ENCODE data around the gene RGS7. TPM values are rescaled to one million over a fixed set of nuclear protein-coding genes. Genes with fewer than 3 reads are reported as not detected.

The RGS7 gene
- total and polyA plus RNA-seq, 2 of the 8 experiments (the other 6 are each of a cell fraction or from before 2014, with no cell fraction given) = 1.6 to 3.0 TPM

DNA sequence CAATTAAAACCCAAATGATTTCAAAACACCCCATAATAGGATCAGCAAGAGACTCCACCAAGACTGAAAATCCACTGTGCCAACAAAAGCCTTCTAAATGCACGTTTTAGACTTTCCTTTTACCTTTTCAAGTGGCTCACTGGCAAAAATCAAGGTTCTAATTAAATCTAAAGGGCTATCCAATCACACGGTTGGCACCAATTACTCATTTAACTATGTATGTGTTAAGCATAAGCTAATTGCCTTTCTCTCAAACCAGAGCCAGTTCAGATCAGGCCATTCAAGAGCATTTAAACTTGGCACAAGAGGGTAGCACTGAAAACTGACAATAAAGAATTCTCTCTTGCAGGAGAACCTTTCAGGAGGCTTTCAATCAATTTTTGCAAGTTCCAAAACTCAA is 139.5 kb downstream of the RGS7 start:
- Histone ChIP-seq H2AK5ac (ENCODE audit: low read depth, low read length) (no peak overlapping the region), H3K56ac (replicated peaks; ENCODE audit: insufficient read length, low read depth, low read length) (no peak overlapping the region), H4K91ac (replicated peaks; ENCODE audit: insufficient read length, low read length) (no peak overlapping the region), H3K4me2 (ENCODE audit: insufficient read depth in 1 of 2, low read depth in 2 of 2, low read length in 2 of 2) (no peak overlapping the region), H3K23ac (ENCODE audit: insufficient read length) (no peak overlapping the region), H3K4me3 (ENCODE audit: extremely low read depth in 1 of 4, insufficient read depth in 2 of 4, low read depth in 3 of 4, low read length in 4 of 4) (no peak overlapping the region), H3K27ac (ENCODE audit: low read depth, low read length) (no peak overlapping the region), H2BK15ac (ENCODE audit: low read length) (no peak overlapping the region), H2AFZ (ENCODE audit: low read length) (no peak overlapping the region), H2BK12ac (ENCODE audit: low read depth, low read length) (no peak overlapping the region), H2BK5ac (ENCODE audit: low read depth, low read length) (no peak overlapping the region), H3K79me1 (ENCODE audit: low read depth, low read length) (no peaks in the 10 kb centered on the region), H2BK20ac (ENCODE audit: low read length) (no peak overlapping the region), H3K18ac (ENCODE audit: extremely low read depth, low read length) (no peak overlapping the region), H3K9me3 (ENCODE audit: insufficient read depth in 2 of 2, low read depth in 1 of 2, low read length in 1 of 2) (peaks cover 0 to 5% of the 10 kb centered on the region in 2 experiments; a peak in 1 of 4 replicates), H4K8ac (ENCODE audit: extremely low read depth, insufficient read depth, low read length) (no peak overlapping the region), H3K4ac (replicated peaks; ENCODE audit: insufficient read length, low read depth, low read length) (no peak overlapping the region), H3K14ac (ENCODE audit: insufficient read length) (no peak overlapping the region), H4K5ac (ENCODE audit: insufficient read length, low read depth, low read length) (no peak overlapping the region), H3K79me2 (ENCODE audit: control insufficient read depth in 1 of 2, insufficient read depth in 2 of 2, low read length in 2 of 2) (no peaks in the 10 kb centered on the region), H4K20me1 (replicated peaks in 1 of 2; ENCODE audit: control insufficient read depth in 1 of 2, insufficient read depth in 2 of 2, low read length in 2 of 2) (no peaks in the 10 kb centered on the region), H2BK120ac (replicated peaks; ENCODE audit: low read depth, low read length) (no peak overlapping the region), H3K27me3 (replicated peaks in 1 of 4; ENCODE audit: control insufficient read depth in 3 of 4, extremely low read depth in 1 of 4, insufficient read depth in 3 of 4, low read length in 3 of 4) (peaks cover 0 to 1% (median 0%) of the 10 kb centered on the region in 4 experiments; a peak in 1 of 7 replicates), H3K9ac (replicated peaks in 1 of 4; ENCODE audit: extremely low read depth in 1 of 4, low read depth in 3 of 4, low read length in 3 of 4) (no peak overlapping the region), H3K23me2 (ENCODE audit: low read depth, low read length) (no peaks in the 10 kb centered on the region), H3K36me3 (ENCODE audit: control insufficient read depth in 2 of 4, insufficient read depth in 4 of 4, low read length in 3 of 4) (no peaks in the 10 kb centered on the region), H3K4me1 (replicated peaks in 1 of 4; ENCODE audit: control insufficient read depth in 3 of 4, insufficient read depth in 4 of 4, low read length in 3 of 4) (peaks cover 0 to 6% (median under 1%) of the 10 kb centered on the region in 4 experiments; a peak in 1 of 7 replicates)
- DNase-seq (ENCODE audit: low read depth in 1 of 2, low spot score in 2 of 2) (no peak), FAIRE-seq (no peak)
- WGBS, 2 experiments (ENCODE audit: extremely low coverage in 1 of 2, insufficient coverage in 1 of 2, insufficient read length in 1 of 2, insufficient replicate concordance in 2 of 2, low coverage in 1 of 2, low lambda C conversion rate in 2 of 2, missing lambda C conversion rate in 1 of 2) = 88% methylated on average over 2 of the region's 2 CpGs; no CpG with 5 or more reads in 1 of the 2 experiments
- CTCF ChIA-PET (ENCODE audit: partially characterized antibody) = no interaction called here
- POLR2A ChIA-PET (ENCODE audit: partially characterized antibody) = no interaction called here
- TF ChIP-seq SIX5 (IDR thresholded peaks at IDR 0.05; ENCODE audit: low read depth, low read length) (no peak), SIN3A (conservative IDR thresholded peaks at IDR 0.05 in 1 of 2, IDR thresholded peaks at IDR 0.05 in 1 of 2; ENCODE audit: low read depth in 1 of 2, low read length in 2 of 2) (no peak), CEBPB (IDR thresholded peaks at IDR 0.05; ENCODE audit: low read depth, low read length) (no peak), POLR2A (IDR thresholded peaks at IDR 0.05; ENCODE audit: control extremely low read depth in 1 of 2, low read depth in 2 of 2, low read length in 2 of 2) (no peak), TBP (IDR thresholded peaks at IDR 0.05; ENCODE audit: low read depth, low read length) (no peak), RAD21 (IDR thresholded peaks at IDR 0.05 in 1 of 2, conservative IDR thresholded peaks at IDR 0.05 in 1 of 2; ENCODE audit: low read depth in 2 of 2, low read length in 2 of 2) (no peak), SIRT6 (IDR thresholded peaks at IDR 0.05; ENCODE audit: low read length) (no peak), CREB1 (IDR thresholded peaks at IDR 0.05) (no peak), RFX5 (IDR thresholded peaks at IDR 0.05; ENCODE audit: borderline replicate concordance, low read depth, low read length) (no peak), SP4 (IDR thresholded peaks at IDR 0.05; ENCODE audit: low read length) (no peak), EZH2 (IDR thresholded peaks at IDR 0.05; ENCODE audit: low read depth, low read length, severe bottlenecking) (no peak), MAFK (IDR thresholded peaks at IDR 0.05; ENCODE audit: low read depth, low read length) (no peak)
- TF ChIP-seq, protein P1, sequence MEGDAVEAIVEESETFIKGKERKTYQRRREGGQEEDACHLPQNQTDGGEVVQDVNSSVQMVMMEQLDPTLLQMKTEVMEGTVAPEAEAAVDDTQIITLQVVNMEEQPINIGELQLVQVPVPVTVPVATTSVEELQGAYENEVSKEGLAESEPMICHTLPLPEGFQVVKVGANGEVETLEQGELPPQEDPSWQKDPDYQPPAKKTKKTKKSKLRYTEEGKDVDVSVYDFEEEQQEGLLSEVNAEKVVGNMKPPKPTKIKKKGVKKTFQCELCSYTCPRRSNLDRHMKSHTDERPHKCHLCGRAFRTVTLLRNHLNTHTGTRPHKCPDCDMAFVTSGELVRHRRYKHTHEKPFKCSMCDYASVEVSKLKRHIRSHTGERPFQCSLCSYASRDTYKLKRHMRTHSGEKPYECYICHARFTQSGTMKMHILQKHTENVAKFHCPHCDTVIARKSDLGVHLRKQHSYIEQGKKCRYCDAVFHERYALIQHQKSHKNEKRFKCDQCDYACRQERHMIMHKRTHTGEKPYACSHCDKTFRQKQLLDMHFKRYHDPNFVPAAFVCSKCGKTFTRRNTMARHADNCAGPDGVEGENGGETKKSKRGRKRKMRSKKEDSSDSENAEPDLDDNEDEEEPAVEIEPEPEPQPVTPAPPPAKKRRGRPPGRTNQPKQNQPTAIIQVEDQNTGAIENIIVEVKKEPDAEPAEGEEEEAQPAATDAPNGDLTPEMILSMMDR (IDR thresholded peaks at IDR 0.05; ENCODE audit: control extremely low read depth in 1 of 3, insufficient read depth in 1 of 3, low read depth in 1 of 3, low read length in 3 of 3) = no peak
